ENCODE data around the gene NMU. TPM values are rescaled to one million over a fixed set of nuclear protein-coding genes. Genes with fewer than 3 reads are reported as not detected.

The NMU gene
- total and polyA plus RNA-seq, 10 of the 15 experiments (the other 5 are each of a cell fraction or from before 2014, with no cell fraction given) = 0.33 TPM; not detected in 9

- TF ChIP-seq ZBTB40 (IDR thresholded peaks at IDR 0.05; ENCODE audit: borderline replicate concordance) (no peak), TBL1XR1 (IDR thresholded peaks at IDR 0.05; ENCODE audit: low read depth, low read length) (no peak), POLR2AphosphoS2 (IDR thresholded peaks at IDR 0.05; ENCODE audit: low read depth, low read length) (no peak), TCF12 (IDR thresholded peaks at IDR 0.05; ENCODE audit: low read depth, low read length) (no peak), TCF7 (IDR thresholded peaks at IDR 0.05; ENCODE audit: borderline replicate concordance) (no peak), HDAC6 (IDR thresholded peaks at IDR 0.05; ENCODE audit: unreplicated experiment) (no peak), CBFB (IDR thresholded peaks at IDR 0.05; ENCODE audit: low read depth) (peak; percentile 87), E4F1 (IDR thresholded peaks at IDR 0.05; ENCODE audit: borderline replicate concordance, partially characterized antibody) (no peak), CTCF (IDR thresholded peaks at IDR 0.05 in 2 of 3, conservative IDR thresholded peaks at IDR 0.05 in 1 of 3; ENCODE audit: control insufficient read depth in 2 of 3, extremely low read depth in 1 of 3, insufficient read depth in 1 of 3, low read depth in 3 of 3, low read length in 3 of 3) (no peak), ZNF622 (IDR thresholded peaks at IDR 0.05) (no peak), ESRRA (IDR thresholded peaks at IDR 0.05; ENCODE audit: low read length) (no peak), ASH2L (IDR thresholded peaks at IDR 0.05; ENCODE audit: borderline replicate concordance, low read depth) (no peak), ZNF207 (IDR thresholded peaks at IDR 0.05; ENCODE audit: borderline replicate concordance) (no peak), MTA2 (IDR thresholded peaks at IDR 0.05; ENCODE audit: low read depth) (peak; percentile 86), NBN (IDR thresholded peaks at IDR 0.05) (peak; percentile 37; the same call in 1 of the 2 replicates), BCL3 (IDR thresholded peaks at IDR 0.05; ENCODE audit: borderline replicate concordance, insufficient read depth, low read depth, low read length, poor library complexity, severe bottlenecking) (peak; percentile 73), PKNOX1 (IDR thresholded peaks at IDR 0.05) (no peak), NR2F1 (conservative IDR thresholded peaks at IDR 0.05) (no peak)
Observed at GRCh38 chr4:55561889-55562288, 74.2 kb downstream of the NMU start (continued).

Data from GM12878 (cell line).